CD4-positive, alpha-beta T cell treated with Interleukin-17A for 1 hour (primary cell): ENCODE measurements around the gene SCFD2.

Experiments used
- DNase-seq: peaks from one replicate; pipeline ENCODE4 v3.0.0-alpha.2; 2020

The SCFD2 gene

GRCh38 chr4:52945326-52945898 lies 420.4 kb downstream of the SCFD2 start:
- DNase-seq = no peak

GRCh38 chr4:52943677-52944076 lies 422.2 kb downstream of the SCFD2 start:
- no peak for DNase-seq

- no peak for DNase-seq
Measured at GRCh38 chr4:52942936-52943335, 422.9 kb downstream of the SCFD2 start.

- DNase-seq = no peak
Measured at GRCh38 chr4:52941450-52941849, 424.4 kb downstream of the SCFD2 start.

- no peak for DNase-seq
Measured at GRCh38 chr4:52939739-52940138, 426.1 kb downstream of the SCFD2 start.

DNA sequence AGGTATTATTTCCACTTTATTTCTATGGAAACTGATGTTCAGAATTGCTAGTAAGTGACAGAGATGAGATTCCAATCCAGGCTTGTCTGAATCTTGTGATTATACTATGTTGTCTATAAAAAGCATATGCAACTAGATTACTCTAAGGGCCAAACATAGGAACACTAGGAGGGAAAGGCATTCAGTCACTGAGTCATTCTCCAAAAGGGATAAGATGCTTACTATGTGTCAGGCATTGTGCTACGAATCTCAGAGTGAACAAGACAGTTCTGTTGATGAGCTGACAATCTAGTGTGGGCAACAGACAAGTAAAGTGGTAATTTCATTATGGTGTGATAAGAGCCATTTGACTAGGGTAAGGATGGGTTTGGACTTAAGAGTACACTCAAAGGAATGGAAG lies 426.5 kb downstream of the SCFD2 start:
- DNase-seq = no peak

- no peak for DNase-seq
Measured at GRCh38 chr4:52937829-52938228, 428.0 kb downstream of the SCFD2 start.

DNA sequence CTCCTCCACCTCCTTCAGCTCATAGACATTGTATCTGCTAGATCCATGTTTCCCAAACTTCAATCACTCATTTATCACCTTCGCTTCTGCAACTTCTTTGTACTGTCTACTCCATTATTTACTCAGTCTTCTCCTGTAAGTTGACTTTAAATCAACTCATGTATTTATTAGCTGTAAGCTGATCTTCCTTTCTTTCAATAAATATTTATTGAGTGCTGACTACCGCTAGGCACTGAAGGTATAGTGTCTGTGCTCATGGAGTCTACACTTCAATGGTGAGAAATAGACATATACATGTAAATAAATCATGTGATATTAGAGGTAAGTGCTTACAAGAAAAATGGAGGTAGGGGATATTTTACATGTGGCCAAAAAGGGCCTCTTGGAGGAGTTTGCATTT lies 429.1 kb downstream of the SCFD2 start:
- no peak for DNase-seq

GRCh38 chr4:52935317-52935716 lies 430.5 kb downstream of the SCFD2 start:
- no peak for DNase-seq

- no peak for DNase-seq
Measured at GRCh38 chr4:52933738-52934137, 432.1 kb downstream of the SCFD2 start.

DNA sequence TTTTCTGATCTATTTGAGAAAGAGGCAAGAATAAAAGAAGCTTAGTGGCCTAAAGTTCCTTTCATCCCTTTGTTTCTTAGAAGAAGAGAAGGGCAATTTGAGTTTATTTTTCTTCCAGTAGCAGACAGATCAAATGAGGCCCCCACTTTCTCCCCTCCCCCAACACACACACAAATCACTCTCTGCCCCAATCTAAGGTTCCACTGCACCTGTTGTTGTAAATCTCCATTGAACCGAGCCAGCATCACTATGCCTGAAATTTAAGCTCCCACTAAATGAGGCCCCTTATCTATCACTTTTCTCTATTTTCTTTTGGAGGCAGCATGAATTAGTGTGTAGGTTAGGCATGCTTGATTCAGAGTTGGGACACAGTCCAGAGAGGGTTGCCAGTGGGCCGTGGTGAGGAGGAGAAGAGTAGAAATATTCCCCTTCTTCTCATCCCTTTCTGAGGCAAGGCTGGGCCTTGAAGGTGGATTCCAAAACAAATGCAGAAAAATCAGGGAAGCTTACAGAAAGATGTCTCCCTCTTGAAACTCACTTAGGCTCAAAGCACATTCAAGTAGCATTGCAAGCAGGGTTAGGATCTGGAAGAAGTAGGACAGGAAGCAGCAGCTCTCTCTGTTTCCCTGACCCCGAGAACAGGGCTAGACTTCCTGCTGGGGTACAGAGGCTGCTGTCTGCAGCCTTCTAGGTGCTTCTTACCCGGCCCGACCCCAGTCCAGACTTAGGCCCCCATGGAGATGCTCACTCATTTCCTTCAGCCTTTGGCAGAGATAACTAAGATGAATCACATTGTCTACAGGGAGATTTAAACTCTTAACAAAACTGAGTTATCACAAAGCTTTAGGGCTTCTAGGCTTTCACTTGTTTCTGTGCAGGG lies 433.0 kb downstream of the SCFD2 start:
- DNase-seq = no peak

GRCh38 chr4:52931243-52931642 lies 434.6 kb downstream of the SCFD2 start:
- DNase-seq = no peak

DNA sequence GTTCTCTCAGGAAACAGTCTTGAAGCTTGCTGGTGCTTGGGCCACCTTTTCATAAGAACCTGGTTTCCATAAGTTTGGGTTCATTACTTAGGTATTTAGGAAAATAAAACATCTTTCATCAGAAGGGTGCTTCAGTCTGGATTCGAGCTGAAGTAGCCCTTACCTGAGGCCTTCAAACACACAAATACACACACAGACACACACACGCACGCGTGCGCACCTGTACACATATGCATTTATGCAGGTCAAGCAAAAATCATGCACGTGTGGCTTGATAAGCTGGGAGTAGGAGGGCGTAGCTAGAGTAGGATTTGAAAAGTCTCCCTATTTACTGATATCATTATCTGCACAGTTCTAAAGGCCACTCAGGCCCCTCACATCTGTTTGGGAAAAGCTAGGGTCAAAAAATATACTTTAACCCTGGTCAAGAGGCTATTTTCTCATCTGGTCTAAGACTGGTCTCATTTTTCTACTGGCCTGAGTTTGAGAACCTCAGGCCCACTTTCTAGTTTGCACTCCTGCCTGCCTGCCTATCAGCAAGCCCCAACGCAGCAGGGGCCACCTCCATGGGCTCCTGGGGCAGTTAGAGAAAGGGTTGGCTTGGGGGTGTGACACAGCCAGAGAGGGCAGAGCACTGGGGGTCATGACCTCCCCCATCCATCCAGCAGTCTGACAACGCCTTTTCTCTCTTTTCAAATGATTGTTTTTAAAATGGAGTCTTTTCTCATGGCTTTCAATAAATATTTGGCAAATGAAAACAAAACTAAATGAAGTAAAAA lies 439.5 kb downstream of the SCFD2 start:
- DNase-seq = no peak

- DNase-seq = no peak
Measured at GRCh38 chr4:52925531-52925968, 440.3 kb downstream of the SCFD2 start.

GRCh38 chr4:52919461-52919860 lies 446.4 kb downstream of the SCFD2 start:
- no peak for DNase-seq

DNA sequence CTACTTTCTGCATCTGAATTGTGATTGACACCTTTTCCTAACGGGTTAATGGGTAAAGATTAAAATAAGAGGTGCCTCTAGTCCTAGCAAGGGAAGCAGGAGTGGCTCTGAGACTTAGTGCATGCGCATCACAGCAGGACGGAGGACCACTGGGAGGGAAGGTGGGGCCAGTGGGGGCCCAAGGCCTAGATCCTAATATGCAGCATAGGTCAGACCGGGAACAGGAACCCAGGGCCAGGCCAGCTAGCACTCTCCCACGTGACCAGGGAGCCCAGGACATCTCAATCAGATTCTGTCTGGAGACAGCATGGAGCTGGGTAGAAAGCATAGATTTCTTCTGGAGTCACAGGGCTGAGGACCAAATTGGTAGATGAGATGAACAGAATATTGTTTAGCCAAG lies 448.0 kb downstream of the SCFD2 start:
- DNase-seq = no peak

GRCh38 chr4:52915730-52916300 lies 450.0 kb downstream of the SCFD2 start:
- no peak for DNase-seq

DNA sequence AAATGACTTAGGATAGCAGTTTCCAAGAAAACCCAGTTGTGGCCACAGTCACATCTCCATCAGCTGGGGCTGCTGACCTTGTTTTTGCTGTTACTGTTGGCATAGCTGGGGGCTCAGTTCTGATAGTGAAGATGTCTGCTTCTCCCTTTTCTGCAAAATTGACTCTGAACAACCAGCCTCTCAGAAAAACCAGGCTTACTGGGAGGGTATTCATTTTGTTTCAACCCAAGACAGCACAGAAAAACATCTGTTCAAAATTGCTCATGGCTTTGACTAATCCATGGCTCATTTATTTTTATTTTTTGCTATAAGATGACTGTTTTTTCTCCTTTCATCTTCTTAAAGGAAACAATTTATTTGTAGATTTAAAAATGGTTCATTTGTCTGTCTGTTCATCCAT lies 450.7 kb downstream of the SCFD2 start:
- DNase-seq = no peak

GRCh38 chr4:52914051-52914605 lies 451.7 kb downstream of the SCFD2 start:
- no peak for DNase-seq

DNA sequence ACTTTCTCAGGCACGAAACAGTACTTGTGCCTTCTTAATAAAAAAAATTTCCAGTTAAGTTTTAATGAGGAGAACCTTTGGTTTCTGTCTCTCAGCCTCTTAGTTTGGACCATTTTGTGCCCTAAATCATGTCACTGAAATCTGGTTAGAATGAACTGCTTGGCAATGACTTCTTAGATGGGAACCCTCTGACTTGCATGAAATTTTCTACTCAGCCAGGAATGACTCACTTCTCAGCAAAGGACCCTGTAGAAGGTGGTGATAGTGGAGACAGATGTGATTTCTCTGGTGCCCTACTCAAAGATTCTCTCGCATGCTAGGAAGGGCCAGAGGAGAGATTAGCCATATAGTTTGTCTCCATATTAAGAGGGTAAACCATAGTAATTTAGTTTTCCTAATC lies 453.3 kb downstream of the SCFD2 start:
- no peak for DNase-seq

GRCh38 chr4:52911684-52912294 lies 454.1 kb downstream of the SCFD2 start:
- DNase-seq = peak; percentile 57

DNA sequence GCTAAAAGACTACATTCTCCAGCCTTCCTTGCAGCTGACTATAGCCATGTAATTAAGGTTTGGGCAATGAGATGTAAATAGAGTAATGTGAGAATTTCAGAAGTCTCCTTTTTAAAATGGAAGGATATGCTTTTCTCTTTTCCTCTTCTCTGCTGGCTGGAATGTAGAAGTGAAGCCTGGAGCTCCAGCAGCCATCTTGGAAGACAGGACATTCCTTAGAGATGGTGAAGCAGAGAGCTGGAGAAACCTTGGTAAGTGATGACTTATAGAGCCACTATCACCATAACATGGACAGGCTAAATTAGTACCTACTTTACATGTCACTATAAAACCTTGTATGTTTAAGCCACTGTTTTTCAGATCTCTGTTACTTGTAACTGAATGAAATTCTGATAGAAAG lies 455.7 kb downstream of the SCFD2 start:
- DNase-seq = no peak

DNA sequence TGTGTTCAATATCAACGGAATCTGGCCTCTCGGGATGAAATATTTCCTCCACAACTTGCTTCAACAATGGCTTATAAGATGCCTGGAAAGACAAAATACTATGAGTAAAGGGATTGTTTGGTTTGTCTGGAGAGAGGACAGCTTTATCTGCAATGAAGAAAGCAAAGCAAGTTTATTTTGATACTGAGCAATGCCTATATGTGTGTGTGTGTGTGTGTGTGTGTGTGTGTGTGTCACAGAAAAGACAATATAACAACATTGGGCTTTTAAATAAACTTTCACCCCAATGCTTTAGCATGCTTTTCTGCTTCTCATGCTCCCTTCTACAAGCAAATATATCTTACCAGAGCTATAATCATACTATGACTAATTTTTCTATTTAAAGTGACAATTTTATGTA lies 458.4 kb downstream of the SCFD2 start:
- DNase-seq = no peak
